ENCODE data around the gene SLC7A14.

SLC7A14 gene

GRCh38 chr3:170437696-170438407 is 148.0 kb downstream of the SLC7A14 start:
- H3K9me3 ChIP-seq (ENCODE audit: control insufficient read depth in 1 of 2, low read length in 2 of 2) = no peaks in the 10 kb centered on the region
- no peak overlapping the region for H3K27ac ChIP-seq (ENCODE audit: low read length)
- no peaks in the 10 kb centered on the region for H3K36me3 ChIP-seq (ENCODE audit: control insufficient read depth in 1 of 2, insufficient read depth in 2 of 2, low read length in 2 of 2)
- H3K4me3 ChIP-seq (ENCODE audit: low read depth in 1 of 2, low read length in 2 of 2) = no peak overlapping the region
- no peaks in the 10 kb centered on the region for H3K4me1 ChIP-seq (ENCODE audit: control insufficient read depth in 1 of 2, insufficient read depth in 2 of 2, low read length in 2 of 2)
- H3K27me3 ChIP-seq (ENCODE audit: low read depth, low read length) = no peaks in the 10 kb centered on the region

- no peaks in the 10 kb centered on the region for H3K9me3 ChIP-seq (ENCODE audit: control insufficient read depth in 1 of 2, low read length in 2 of 2)
Observed at GRCh38 chr3:170437176-170437575, 148.7 kb downstream of the SLC7A14 start.

GRCh38 chr3:170436697-170437096 is 149.2 kb downstream of the SLC7A14 start:
- no peaks in the 10 kb centered on the region for H3K36me3 ChIP-seq (ENCODE audit: control insufficient read depth in 1 of 2, insufficient read depth in 2 of 2, low read length in 2 of 2)
- no peaks in the 10 kb centered on the region for H3K9me3 ChIP-seq (ENCODE audit: control insufficient read depth in 1 of 2, low read length in 2 of 2)
- no peak overlapping the region for H3K4me3 ChIP-seq (ENCODE audit: low read depth in 1 of 2, low read length in 2 of 2)
- H3K27ac ChIP-seq (ENCODE audit: low read length) = no peak overlapping the region
- H3K27me3 ChIP-seq (ENCODE audit: low read depth, low read length) = no peaks in the 10 kb centered on the region
- no peaks in the 10 kb centered on the region for H3K4me1 ChIP-seq (ENCODE audit: control insufficient read depth in 1 of 2, insufficient read depth in 2 of 2, low read length in 2 of 2)

More at GRCh38 chr3:170437176-170437575, 148.7 kb downstream of the SLC7A14 start:
- Histone ChIP-seq H3K4me1 (ENCODE audit: control insufficient read depth in 1 of 2, insufficient read depth in 2 of 2, low read length in 2 of 2) (no peaks in the 10 kb centered on the region), H3K4me3 (ENCODE audit: low read depth in 1 of 2, low read length in 2 of 2) (no peak overlapping the region), H3K36me3 (ENCODE audit: control insufficient read depth in 1 of 2, insufficient read depth in 2 of 2, low read length in 2 of 2) (no peaks in the 10 kb centered on the region), H3K27ac (ENCODE audit: low read length) (no peak overlapping the region), H3K27me3 (ENCODE audit: low read depth, low read length) (no peaks in the 10 kb centered on the region)

- H3K27ac ChIP-seq (ENCODE audit: low read length) = no peak overlapping the region
- H3K4me3 ChIP-seq (ENCODE audit: low read depth in 1 of 2, low read length in 2 of 2) = no peak overlapping the region
- no peaks in the 10 kb centered on the region for H3K4me1 ChIP-seq (ENCODE audit: control insufficient read depth in 1 of 2, insufficient read depth in 2 of 2, low read length in 2 of 2)
- H3K9me3 ChIP-seq (ENCODE audit: control insufficient read depth in 1 of 2, low read length in 2 of 2) = no peaks in the 10 kb centered on the region
- no peaks in the 10 kb centered on the region for H3K36me3 ChIP-seq (ENCODE audit: control insufficient read depth in 1 of 2, insufficient read depth in 2 of 2, low read length in 2 of 2)
- no peaks in the 10 kb centered on the region for H3K27me3 ChIP-seq (ENCODE audit: low read depth, low read length)
Observed at GRCh38 chr3:170432416-170432815, 153.5 kb downstream of the SLC7A14 start.

GRCh38 chr3:170431054-170431453 is 154.8 kb downstream of the SLC7A14 start:
- no peaks in the 10 kb centered on the region for H3K27me3 ChIP-seq (ENCODE audit: low read depth, low read length)
- no peaks in the 10 kb centered on the region for H3K9me3 ChIP-seq (ENCODE audit: control insufficient read depth in 1 of 2, low read length in 2 of 2)
- H3K4me3 ChIP-seq (ENCODE audit: low read depth in 1 of 2, low read length in 2 of 2) = no peak overlapping the region
- no peaks in the 10 kb centered on the region for H3K36me3 ChIP-seq (ENCODE audit: control insufficient read depth in 1 of 2, insufficient read depth in 2 of 2, low read length in 2 of 2)
- H3K27ac ChIP-seq (ENCODE audit: low read length) = no peak overlapping the region
- no peaks in the 10 kb centered on the region for H3K4me1 ChIP-seq (ENCODE audit: control insufficient read depth in 1 of 2, insufficient read depth in 2 of 2, low read length in 2 of 2)

- Histone ChIP-seq H3K4me1 (ENCODE audit: control insufficient read depth in 1 of 2, insufficient read depth in 2 of 2, low read length in 2 of 2) (no peaks in the 10 kb centered on the region), H3K4me3 (ENCODE audit: low read depth in 1 of 2, low read length in 2 of 2) (no peak overlapping the region), H3K27me3 (ENCODE audit: low read depth, low read length) (no peaks in the 10 kb centered on the region), H3K27ac (ENCODE audit: low read length) (no peak overlapping the region), H3K36me3 (ENCODE audit: control insufficient read depth in 1 of 2, insufficient read depth in 2 of 2, low read length in 2 of 2) (no peaks in the 10 kb centered on the region), H3K9me3 (ENCODE audit: control insufficient read depth in 1 of 2, low read length in 2 of 2) (no peaks in the 10 kb centered on the region)
Observed at GRCh38 chr3:170429050-170429449, 156.8 kb downstream of the SLC7A14 start.

- Histone ChIP-seq H3K4me1 (ENCODE audit: control insufficient read depth in 1 of 2, insufficient read depth in 2 of 2, low read length in 2 of 2) (no peaks in the 10 kb centered on the region), H3K36me3 (ENCODE audit: control insufficient read depth in 1 of 2, insufficient read depth in 2 of 2, low read length in 2 of 2) (no peaks in the 10 kb centered on the region), H3K9me3 (ENCODE audit: control insufficient read depth in 1 of 2, low read length in 2 of 2) (no peaks in the 10 kb centered on the region), H3K27me3 (ENCODE audit: low read depth, low read length) (no peaks in the 10 kb centered on the region), H3K4me3 (ENCODE audit: low read depth in 1 of 2, low read length in 2 of 2) (no peak overlapping the region), H3K27ac (ENCODE audit: low read length) (no peak overlapping the region)
Observed at GRCh38 chr3:170428095-170428494, 157.8 kb downstream of the SLC7A14 start.

GRCh38 chr3:170426240-170426797 is 159.6 kb downstream of the SLC7A14 start:
- peaks cover 0 to 2% of the 10 kb centered on the region in 2 donors for H3K4me1 ChIP-seq (ENCODE audit: control insufficient read depth in 1 of 2, insufficient read depth in 2 of 2, low read length in 2 of 2)
- H3K27me3 ChIP-seq (ENCODE audit: low read depth, low read length) = no peaks in the 10 kb centered on the region
- no peak overlapping the region for H3K27ac ChIP-seq (ENCODE audit: low read length)
- H3K4me3 ChIP-seq (ENCODE audit: low read depth in 1 of 2, low read length in 2 of 2) = no peak overlapping the region
- no peaks in the 10 kb centered on the region for H3K36me3 ChIP-seq (ENCODE audit: control insufficient read depth in 1 of 2, insufficient read depth in 2 of 2, low read length in 2 of 2)
- H3K9me3 ChIP-seq (ENCODE audit: control insufficient read depth in 1 of 2, low read length in 2 of 2) = no peaks in the 10 kb centered on the region

- Histone ChIP-seq H3K27me3 (ENCODE audit: low read depth, low read length) (no peaks in the 10 kb centered on the region), H3K27ac (ENCODE audit: low read length) (no peak overlapping the region), H3K4me1 (ENCODE audit: control insufficient read depth in 1 of 2, insufficient read depth in 2 of 2, low read length in 2 of 2) (peaks cover 0 to 5% of the 10 kb centered on the region in 2 donors), H3K9me3 (ENCODE audit: control insufficient read depth in 1 of 2, low read length in 2 of 2) (no peaks in the 10 kb centered on the region), H3K36me3 (ENCODE audit: control insufficient read depth in 1 of 2, insufficient read depth in 2 of 2, low read length in 2 of 2) (no peaks in the 10 kb centered on the region), H3K4me3 (ENCODE audit: low read depth in 1 of 2, low read length in 2 of 2) (no peak overlapping the region)
Observed at GRCh38 chr3:170425491-170426239, 160.2 kb downstream of the SLC7A14 start.

GRCh38 chr3:170424879-170425278 is 161.0 kb downstream of the SLC7A14 start:
- H3K4me3 ChIP-seq (ENCODE audit: low read depth in 1 of 2, low read length in 2 of 2) = no peak overlapping the region
- no peaks in the 10 kb centered on the region for H3K9me3 ChIP-seq (ENCODE audit: control insufficient read depth in 1 of 2, low read length in 2 of 2)
- H3K27me3 ChIP-seq (ENCODE audit: low read depth, low read length) = no peaks in the 10 kb centered on the region
- no peaks in the 10 kb centered on the region for H3K36me3 ChIP-seq (ENCODE audit: control insufficient read depth in 1 of 2, insufficient read depth in 2 of 2, low read length in 2 of 2)
- peaks cover 0 to 5% of the 10 kb centered on the region in 2 donors for H3K4me1 ChIP-seq (ENCODE audit: control insufficient read depth in 1 of 2, insufficient read depth in 2 of 2, low read length in 2 of 2)
- no peak overlapping the region for H3K27ac ChIP-seq (ENCODE audit: low read length)

- H3K9me3 ChIP-seq (ENCODE audit: control insufficient read depth in 1 of 2, low read length in 2 of 2) = no peaks in the 10 kb centered on the region
- peaks cover 9% of the 10 kb centered on the region for H3K27me3 ChIP-seq (ENCODE audit: low read depth, low read length)
- peaks cover 0 to 20% of the 10 kb centered on the region in 2 donors for H3K4me1 ChIP-seq (ENCODE audit: control insufficient read depth in 1 of 2, insufficient read depth in 2 of 2, low read length in 2 of 2)
- H3K27ac ChIP-seq (ENCODE audit: low read length) = no peak overlapping the region
- no peak overlapping the region for H3K4me3 ChIP-seq (ENCODE audit: low read depth in 1 of 2, low read length in 2 of 2)
- H3K36me3 ChIP-seq (ENCODE audit: control insufficient read depth in 1 of 2, insufficient read depth in 2 of 2, low read length in 2 of 2) = no peaks in the 10 kb centered on the region
Observed at GRCh38 chr3:170423001-170423615, 162.8 kb downstream of the SLC7A14 start.

Measured in muscle layer of duodenum (tissue), 2 donors.